ENCODE data around the gene KRTCAP2. TPM values are rescaled to one million over a fixed set of nuclear protein-coding genes. Genes with fewer than 3 reads are reported as not detected.
A peak's percentile ranks its signal among the peaks of the same experiment; 100 is the strongest.

KRTCAP2 gene
- total RNA-seq, 1 donor from 2014 or later: 173 TPM

GRCh38 chr1:155206891-155207805, 34.0 kb upstream of the KRTCAP2 start:
- peaks cover 13% of the 10 kb centered on the region for H3K36me3 Mint-ChIP-seq (ENCODE audit: low read depth, unreplicated experiment)
- H3K27me3 Mint-ChIP-seq (ENCODE audit: unreplicated experiment): peaks cover 21% of the 10 kb centered on the region
- TF ChIP-seq CTCF (IDR thresholded peaks at IDR 0.05; ENCODE audit: unreplicated experiment): peak; percentile 83
- DNase-seq (ENCODE audit: low spot score): peak; percentile 89
- no peaks in the 10 kb centered on the region for H3K9me3 Mint-ChIP-seq (ENCODE audit: unreplicated experiment)
- peak overlapping the region; percentile 90 for H3K27ac Mint-ChIP-seq (ENCODE audit: unreplicated experiment)
- H3K4me3 Mint-ChIP-seq (ENCODE audit: unreplicated experiment): peak overlapping the region; percentile 83
- H3K4me1 Mint-ChIP-seq (ENCODE audit: unreplicated experiment): peaks cover 31% of the 10 kb centered on the region

GRCh38 chr1:155205969-155206593, 33.0 kb upstream of the KRTCAP2 start:
- Mint-ChIP-seq H3K27me3 (ENCODE audit: unreplicated experiment) (peaks cover 25% of the 10 kb centered on the region), H3K4me1 (ENCODE audit: unreplicated experiment) (peaks cover 31% of the 10 kb centered on the region), H3K36me3 (ENCODE audit: low read depth, unreplicated experiment) (peaks cover 13% of the 10 kb centered on the region), H3K9me3 (ENCODE audit: unreplicated experiment) (no peaks in the 10 kb centered on the region), H3K27ac (ENCODE audit: unreplicated experiment) (no peak overlapping the region), H3K4me3 (ENCODE audit: unreplicated experiment) (no peak overlapping the region)
- TF ChIP-seq CTCF (IDR thresholded peaks at IDR 0.05; ENCODE audit: unreplicated experiment): no peak
- no peak for DNase-seq (ENCODE audit: low spot score)

GRCh38 chr1:155205035-155205434, 31.9 kb upstream of the KRTCAP2 start:
- H3K9me3 Mint-ChIP-seq (ENCODE audit: unreplicated experiment): no peaks in the 10 kb centered on the region
- H3K27ac Mint-ChIP-seq (ENCODE audit: unreplicated experiment): no peak overlapping the region
- no peak overlapping the region for H3K4me3 Mint-ChIP-seq (ENCODE audit: unreplicated experiment)
- no peak for DNase-seq (ENCODE audit: low spot score)
- no peak for TF ChIP-seq CTCF (IDR thresholded peaks at IDR 0.05; ENCODE audit: unreplicated experiment)
- H3K4me1 Mint-ChIP-seq (ENCODE audit: unreplicated experiment): peaks cover 24% of the 10 kb centered on the region
- H3K27me3 Mint-ChIP-seq (ENCODE audit: unreplicated experiment): peaks cover 30% of the 10 kb centered on the region
- peaks cover 16% of the 10 kb centered on the region for H3K36me3 Mint-ChIP-seq (ENCODE audit: low read depth, unreplicated experiment)

- Mint-ChIP-seq H3K9me3 (ENCODE audit: unreplicated experiment) (no peaks in the 10 kb centered on the region), H3K36me3 (ENCODE audit: low read depth, unreplicated experiment) (peaks cover 16% of the 10 kb centered on the region), H3K27ac (ENCODE audit: unreplicated experiment) (peak overlapping the region; percentile 83), H3K27me3 (ENCODE audit: unreplicated experiment) (peaks cover 21% of the 10 kb centered on the region), H3K4me3 (ENCODE audit: unreplicated experiment) (no peak overlapping the region), H3K4me1 (ENCODE audit: unreplicated experiment) (peaks cover 10% of the 10 kb centered on the region)
- no peak for TF ChIP-seq CTCF (IDR thresholded peaks at IDR 0.05; ENCODE audit: unreplicated experiment)
- no peak for DNase-seq (ENCODE audit: low spot score)
Observed at GRCh38 chr1:155202731-155203515, 29.8 kb upstream of the KRTCAP2 start.
